BLaER1 (cell line): Measurements from ENCODE around the gene ITGA3.

Experiments used
- H3K27ac ChIP-seq: shearing (Covaris generic); formaldehyde crosslinking; 2 replicates; pipeline ENCODE4 v1.8.1; 2022
- H3K27me3 ChIP-seq: shearing (Covaris generic); formaldehyde crosslinking; 2 replicates; pipeline ENCODE4 v1.8.1; 2022
- H3K36me3 ChIP-seq: shearing (Covaris generic); formaldehyde crosslinking; 2 replicates; pipeline ENCODE4 v1.8.1; 2022
- H3K4me1 ChIP-seq: shearing (Covaris generic); formaldehyde crosslinking; 2 replicates; pipeline ENCODE4 v1.8.1; 2022
- H3K4me2 ChIP-seq: shearing (Covaris generic); formaldehyde crosslinking; 2 replicates; pipeline ENCODE4 v1.8.1; 2022
- H3K4me3 ChIP-seq: shearing (Covaris generic); formaldehyde crosslinking; 2 replicates; pipeline ENCODE4 v1.8.1; 2022
- H3K9ac ChIP-seq: shearing (Covaris generic); formaldehyde crosslinking; 2 replicates; pipeline ENCODE4 v1.8.1; 2022
- H3K9me3 ChIP-seq: shearing (Covaris generic); formaldehyde crosslinking; 2 replicates; pipeline ENCODE4 v1.8.1; 2022
- H4K20me1 ChIP-seq: shearing (Covaris generic); formaldehyde crosslinking; 2 replicates; pipeline ENCODE4 v1.8.1; 2022
- Cebpa-rat ChIP-seq: shearing (Covaris generic); IDR thresholded peaks from 2 replicates; pipeline ENCODE4 v1.8.1; 2022

The ITGA3 gene

DNA sequence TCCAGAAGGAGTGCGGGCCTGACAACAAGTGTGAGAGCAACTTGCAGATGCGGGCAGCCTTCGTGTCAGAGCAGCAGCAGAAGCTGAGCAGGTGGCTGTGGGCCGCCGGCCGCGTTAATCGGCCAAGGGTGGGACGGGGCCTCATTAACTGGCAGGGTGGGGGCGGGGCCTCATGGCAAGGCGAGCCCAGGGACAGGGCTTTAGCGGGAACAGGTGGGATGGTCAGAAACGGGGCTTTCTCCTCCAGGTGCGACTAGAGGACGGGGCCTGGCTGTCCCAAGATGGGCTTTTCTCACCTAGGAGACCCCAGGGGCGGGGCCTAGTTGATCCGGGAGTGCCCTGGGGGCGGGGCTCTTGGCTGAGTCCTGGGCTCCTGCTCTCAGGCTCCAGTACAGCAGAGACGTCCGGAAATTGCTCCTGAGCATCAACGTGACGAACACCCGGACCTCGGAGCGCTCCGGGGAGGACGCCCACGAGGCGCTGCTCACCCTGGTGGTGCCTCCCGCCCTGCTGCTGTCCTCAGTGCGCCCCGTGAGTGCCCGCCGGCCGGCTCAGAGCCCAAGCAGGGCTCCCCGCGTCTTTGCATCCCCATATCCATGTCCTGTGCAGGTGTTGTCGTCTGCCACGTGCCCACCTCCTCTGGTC is 20.8 kb downstream of the ITGA3 start:
- no peaks in the 10 kb centered on the region for H3K9me3 ChIP-seq
- no peak overlapping the region for H3K4me2 ChIP-seq
- H3K36me3 ChIP-seq: no peaks in the 10 kb centered on the region
- H3K4me1 ChIP-seq: no peaks in the 10 kb centered on the region
- no peak overlapping the region for H3K9ac ChIP-seq
- H4K20me1 ChIP-seq: no peaks in the 10 kb centered on the region
- no peak overlapping the region for H3K27ac ChIP-seq
- no peak for TF ChIP-seq Cebpa-rat
- H3K4me3 ChIP-seq: no peak overlapping the region
- H3K27me3 ChIP-seq: no peaks in the 10 kb centered on the region

DNA sequence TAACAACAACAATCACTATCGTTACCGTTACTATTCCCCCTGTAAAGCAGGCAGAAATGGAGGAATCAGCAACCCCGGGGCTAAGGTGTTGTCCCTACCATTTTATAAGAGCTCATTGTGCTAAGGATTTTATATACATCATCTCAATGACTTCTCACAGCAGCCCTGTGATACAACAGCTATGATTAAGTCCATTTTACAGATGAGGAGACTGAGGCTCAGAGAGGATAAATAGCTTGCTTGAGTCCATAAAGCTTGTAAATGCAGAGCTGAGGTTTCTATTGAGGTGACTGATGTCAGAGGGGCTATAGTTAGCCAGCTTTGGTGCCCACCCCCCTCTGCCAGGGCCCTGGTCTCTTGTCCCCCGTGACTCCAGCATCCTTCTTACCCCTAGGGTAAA is 22.5 kb downstream of the ITGA3 start:
- no peaks in the 10 kb centered on the region for H3K4me1 ChIP-seq
- no peak overlapping the region for H3K4me2 ChIP-seq
- H3K9ac ChIP-seq: no peak overlapping the region
- no peak overlapping the region for H3K4me3 ChIP-seq
- H4K20me1 ChIP-seq: no peaks in the 10 kb centered on the region
- no peak for TF ChIP-seq Cebpa-rat
- no peak overlapping the region for H3K27ac ChIP-seq
- no peaks in the 10 kb centered on the region for H3K27me3 ChIP-seq
- no peaks in the 10 kb centered on the region for H3K9me3 ChIP-seq
- H3K36me3 ChIP-seq: no peaks in the 10 kb centered on the region

GRCh38 chr17:50079334-50080095 is 23.6 kb downstream of the ITGA3 start:
- Histone ChIP-seq H3K4me1 (no peaks in the 10 kb centered on the region), H3K36me3 (no peaks in the 10 kb centered on the region), H3K9me3 (no peaks in the 10 kb centered on the region), H4K20me1 (no peaks in the 10 kb centered on the region), H3K9ac (no peak overlapping the region), H3K27ac (no peak overlapping the region), H3K27me3 (no peaks in the 10 kb centered on the region), H3K4me2 (no peak overlapping the region), H3K4me3 (no peak overlapping the region)
- no peak for TF ChIP-seq Cebpa-rat

DNA sequence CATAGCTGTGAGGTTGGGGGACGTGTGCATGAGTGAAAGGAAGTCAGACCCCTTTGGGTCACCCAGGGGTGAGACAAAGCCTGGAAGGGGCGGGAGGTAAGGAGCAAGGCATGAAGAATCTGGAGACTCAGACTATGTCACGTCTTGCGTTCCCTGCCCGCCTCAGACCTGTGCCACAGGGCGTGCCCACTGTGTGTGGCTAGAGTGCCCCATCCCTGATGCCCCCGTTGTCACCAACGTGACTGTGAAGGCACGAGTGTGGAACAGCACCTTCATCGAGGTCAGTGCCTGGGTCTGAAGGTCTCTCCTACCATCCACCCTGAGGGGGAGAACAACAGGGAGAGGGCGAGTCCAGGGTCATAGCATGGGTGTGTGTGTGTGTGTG is 24.2 kb downstream of the ITGA3 start:
- no peak overlapping the region for H3K27ac ChIP-seq
- TF ChIP-seq Cebpa-rat: no peak
- no peak overlapping the region for H3K9ac ChIP-seq
- no peaks in the 10 kb centered on the region for H3K4me1 ChIP-seq
- H3K36me3 ChIP-seq: no peaks in the 10 kb centered on the region
- no peaks in the 10 kb centered on the region for H4K20me1 ChIP-seq
- H3K4me2 ChIP-seq: no peak overlapping the region
- no peaks in the 10 kb centered on the region for H3K27me3 ChIP-seq
- H3K4me3 ChIP-seq: no peak overlapping the region
- no peaks in the 10 kb centered on the region for H3K9me3 ChIP-seq

GRCh38 chr17:50080827-50081226 is 24.9 kb downstream of the ITGA3 start:
- no peaks in the 10 kb centered on the region for H3K27me3 ChIP-seq
- H3K9me3 ChIP-seq: no peaks in the 10 kb centered on the region
- H3K27ac ChIP-seq: no peak overlapping the region
- H3K4me2 ChIP-seq: no peak overlapping the region
- H3K9ac ChIP-seq: no peak overlapping the region
- no peak overlapping the region for H3K4me3 ChIP-seq
- H3K4me1 ChIP-seq: no peaks in the 10 kb centered on the region
- H3K36me3 ChIP-seq: no peaks in the 10 kb centered on the region
- no peak for TF ChIP-seq Cebpa-rat
- H4K20me1 ChIP-seq: no peaks in the 10 kb centered on the region

DNA sequence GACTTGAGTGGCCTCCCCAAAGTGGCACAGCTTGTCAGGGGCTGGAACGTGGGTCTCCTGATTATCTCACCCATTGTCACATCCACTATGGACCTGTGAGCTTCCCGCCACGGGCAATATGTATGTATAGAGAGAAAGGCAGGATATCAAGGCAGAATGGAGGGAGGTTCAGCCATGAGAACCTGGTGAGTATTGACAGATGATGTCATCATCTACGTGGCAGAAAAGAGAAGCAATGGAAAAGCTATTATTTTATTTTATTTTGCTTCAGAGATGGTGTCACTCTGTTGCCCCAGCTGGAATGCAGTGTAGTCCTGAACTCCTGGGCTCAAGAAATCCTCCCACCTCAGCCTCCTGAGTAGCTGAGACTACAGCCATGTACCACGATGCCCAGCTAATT is 25.8 kb downstream of the ITGA3 start:
- H3K9ac ChIP-seq: no peak overlapping the region

GRCh38 chr17:50087246-50087911 is 31.5 kb downstream of the ITGA3 start:
- H3K9me3 ChIP-seq: no peaks in the 10 kb centered on the region
- H3K27ac ChIP-seq: no peak overlapping the region
- no peaks in the 10 kb centered on the region for H4K20me1 ChIP-seq
- H3K9ac ChIP-seq: no peak overlapping the region
- H3K4me2 ChIP-seq: no peak overlapping the region
- H3K4me1 ChIP-seq: no peaks in the 10 kb centered on the region
- H3K4me3 ChIP-seq: no peak overlapping the region
- H3K27me3 ChIP-seq: no peaks in the 10 kb centered on the region
- H3K36me3 ChIP-seq: no peaks in the 10 kb centered on the region
- no peak for TF ChIP-seq Cebpa-rat

More for the DNA sequence above, 25.8 kb downstream of the ITGA3 start:
- H3K4me2 ChIP-seq: no peak overlapping the region
- no peaks in the 10 kb centered on the region for H4K20me1 ChIP-seq
- H3K4me1 ChIP-seq: no peaks in the 10 kb centered on the region
- H3K27ac ChIP-seq: no peak overlapping the region
- TF ChIP-seq Cebpa-rat: no peak
- H3K4me3 ChIP-seq: no peak overlapping the region
- H3K36me3 ChIP-seq: no peaks in the 10 kb centered on the region
- no peaks in the 10 kb centered on the region for H3K27me3 ChIP-seq
- no peaks in the 10 kb centered on the region for H3K9me3 ChIP-seq

GRCh38 chr17:50087912-50088405 is 32.0 kb downstream of the ITGA3 start:
- Histone ChIP-seq H3K27ac (no peak overlapping the region), H3K9ac (no peak overlapping the region), H3K27me3 (no peaks in the 10 kb centered on the region), H3K4me3 (no peak overlapping the region), H3K36me3 (no peaks in the 10 kb centered on the region), H3K4me1 (no peaks in the 10 kb centered on the region), H3K9me3 (no peaks in the 10 kb centered on the region), H3K4me2 (no peak overlapping the region), H4K20me1 (no peaks in the 10 kb centered on the region)
- no peak for TF ChIP-seq Cebpa-rat

- H3K36me3 ChIP-seq: no peaks in the 10 kb centered on the region
- H3K27ac ChIP-seq: no peak overlapping the region
- no peaks in the 10 kb centered on the region for H4K20me1 ChIP-seq
- TF ChIP-seq Cebpa-rat: no peak
- no peaks in the 10 kb centered on the region for H3K9me3 ChIP-seq
- no peak overlapping the region for H3K9ac ChIP-seq
- no peak overlapping the region for H3K4me3 ChIP-seq
- H3K4me2 ChIP-seq: no peak overlapping the region
- H3K27me3 ChIP-seq: no peaks in the 10 kb centered on the region
- no peaks in the 10 kb centered on the region; the same call in 1 of the 2 replicates for H3K4me1 ChIP-seq
Measured at GRCh38 chr17:50088952-50089825, 33.3 kb downstream of the ITGA3 start.
